SJCRH30 (cell line): Measurements from ENCODE around the gene TOMM6. TPM values are rescaled to one million over a fixed set of nuclear protein-coding genes. Genes with fewer than 3 reads are reported as not detected.
"Not testable (repeated sequence)": the region's sequence is repeated elsewhere in the genome, so short reads cannot be mapped to it uniquely, and the experiment has no call there.

ENCODE experiments used
- DNase-seq, 2 experiments: peaks; one replicate each; pipeline ENCODE4 v3.0.0-alpha.2; 2015 to 2020
- H3K27ac ChIP-seq: fragments of 250-450 bp; sonication (Bioruptor Pico); 2 replicates; pipeline ENCODE4 v1.5.1; 2020; ENCODE audit warnings: mild to moderate bottlenecking, moderate library complexity
- H3K27me3 ChIP-seq: fragments of 250-450 bp; sonication (Bioruptor Pico); 2 replicates; pipeline ENCODE4 v1.5.1; 2020; ENCODE audit warnings: mild to moderate bottlenecking, moderate library complexity
- H3K36me3 ChIP-seq: fragments of 250-450 bp; sonication (Bioruptor Pico); 2 replicates; pipeline ENCODE4 v1.5.1; 2020; ENCODE audit warnings: mild to moderate bottlenecking, moderate library complexity
- H3K4me1 ChIP-seq: fragments of 250-450 bp; sonication (Bioruptor Pico); 2 replicates; pipeline ENCODE4 v1.5.1; 2020; ENCODE audit warnings: mild to moderate bottlenecking, moderate library complexity
- H3K4me3 ChIP-seq: fragments of 250-450 bp; sonication (Bioruptor Pico); 2 replicates; pipeline ENCODE4 v1.5.1; 2020; ENCODE audit warnings: mild to moderate bottlenecking, moderate library complexity
- H3K9me3 ChIP-seq: fragments of 250-450 bp; sonication (Bioruptor Pico); replicated peaks from 2 replicates; pipeline ENCODE4 v1.5.1; 2020; ENCODE audit warnings: mild to moderate bottlenecking, moderate library complexity
- total RNA-seq: library from RNA; depleted of rRNA; stranded (reverse); fragments of >200 nt; shearing (Covaris generic); gene quantifications from 2 replicates; pipeline ENCODE4 v1.2.3, GENCODE V29; 2014

Gene TOMM6
- total RNA-seq, 1 experiment from 2014 or later, result 194 TPM

GRCh38 chr6:41757271-41757670 is 30.2 kb upstream of the TOMM6 start:
- Histone ChIP-seq H3K27me3 (no peaks in the 10 kb centered on the region), H3K27ac (no peak overlapping the region), H3K9me3 (no peaks in the 10 kb centered on the region), H3K4me3 (no peak overlapping the region), H3K4me1 (peaks cover 12% of the 10 kb centered on the region), H3K36me3 (no peaks in the 10 kb centered on the region)
- peak; percentile 65 to 71 for DNase-seq

- no peak overlapping the region for H3K27ac ChIP-seq
- no peak overlapping the region for H3K4me3 ChIP-seq
- no peaks in the 10 kb centered on the region for H3K27me3 ChIP-seq
- DNase-seq, result no peak
- H3K9me3 ChIP-seq, result no peaks in the 10 kb centered on the region
- no peaks in the 10 kb centered on the region for H3K36me3 ChIP-seq
- peaks cover 12% of the 10 kb centered on the region for H3K4me1 ChIP-seq
Observed at GRCh38 chr6:41757931-41758640, 29.4 kb upstream of the TOMM6 start.

GRCh38 chr6:41758641-41759035 is 28.9 kb upstream of the TOMM6 start:
- H3K9me3 ChIP-seq, result no peaks in the 10 kb centered on the region
- no peak overlapping the region for H3K27ac ChIP-seq
- H3K4me3 ChIP-seq, result no peak overlapping the region
- H3K36me3 ChIP-seq, result no peaks in the 10 kb centered on the region
- peaks cover 15% of the 10 kb centered on the region for H3K4me1 ChIP-seq
- H3K27me3 ChIP-seq, result no peaks in the 10 kb centered on the region
- DNase-seq, result no peak

- Histone ChIP-seq H3K36me3 (no peaks in the 10 kb centered on the region), H3K27ac (no peak overlapping the region), H3K4me3 (no peak overlapping the region), H3K27me3 (no peaks in the 10 kb centered on the region), H3K4me1 (peaks cover 15% of the 10 kb centered on the region), H3K9me3 (no peaks in the 10 kb centered on the region)
- DNase-seq, result no peak
Observed at GRCh38 chr6:41759106-41759904, 28.2 kb upstream of the TOMM6 start.

GRCh38 chr6:41759905-41760579 is 27.5 kb upstream of the TOMM6 start:
- Histone ChIP-seq H3K36me3 (no peaks in the 10 kb centered on the region), H3K27me3 (no peaks in the 10 kb centered on the region), H3K4me3 (no peak overlapping the region), H3K27ac (no peak overlapping the region), H3K4me1 (peaks cover 15% of the 10 kb centered on the region), H3K9me3 (no peaks in the 10 kb centered on the region)
- DNase-seq, result no peak

GRCh38 chr6:41763470-41763869 is 24.0 kb upstream of the TOMM6 start:
- peaks cover 21% of the 10 kb centered on the region for H3K4me1 ChIP-seq
- H3K27me3 ChIP-seq, result no peaks in the 10 kb centered on the region
- no peak overlapping the region for H3K27ac ChIP-seq
- no peaks in the 10 kb centered on the region for H3K9me3 ChIP-seq
- no peak overlapping the region for H3K4me3 ChIP-seq
- no peaks in the 10 kb centered on the region for H3K36me3 ChIP-seq
- DNase-seq, result peak in 1 of 2 experiments; percentile 15

GRCh38 chr6:41766043-41766664 is 21.3 kb upstream of the TOMM6 start:
- not testable (repeated sequence) for H3K36me3 ChIP-seq

GRCh38 chr6:41767112-41767833 is 20.2 kb upstream of the TOMM6 start:
- Histone ChIP-seq H3K9me3 (no peaks in the 10 kb centered on the region), H3K4me3 (no peak overlapping the region), H3K27me3 (no peaks in the 10 kb centered on the region), H3K36me3 (no peaks in the 10 kb centered on the region), H3K4me1 (peaks cover 24% of the 10 kb centered on the region), H3K27ac (no peak overlapping the region; the same call in 1 of the 2 replicates)
- peak; percentile 78 to 89 for DNase-seq

More at GRCh38 chr6:41766043-41766664, 21.3 kb upstream of the TOMM6 start:
- H3K4me3 ChIP-seq, H3K27ac ChIP-seq, H3K9me3 ChIP-seq, H3K27me3 ChIP-seq, DNase-seq: not testable (repeated sequence)
- H3K4me1 ChIP-seq, result peaks cover 24% of the 10 kb centered on the region

GRCh38 chr6:41768545-41769308 is 18.8 kb upstream of the TOMM6 start:
- H3K27me3 ChIP-seq, result no peaks in the 10 kb centered on the region
- no peak overlapping the region for H3K27ac ChIP-seq
- peaks cover 21% of the 10 kb centered on the region for H3K4me1 ChIP-seq
- no peak overlapping the region for H3K4me3 ChIP-seq
- H3K9me3 ChIP-seq, result no peaks in the 10 kb centered on the region
- peak; percentile 20 to 25 for DNase-seq
- H3K36me3 ChIP-seq, result no peaks in the 10 kb centered on the region

GRCh38 chr6:41769376-41769775 is 18.1 kb upstream of the TOMM6 start:
- Histone ChIP-seq H3K9me3 (no peaks in the 10 kb centered on the region), H3K27me3 (no peaks in the 10 kb centered on the region), H3K36me3 (no peaks in the 10 kb centered on the region), H3K27ac (no peak overlapping the region), H3K4me3 (no peak overlapping the region), H3K4me1 (peaks cover 21% of the 10 kb centered on the region)
- no peak for DNase-seq

- H3K27me3 ChIP-seq, result no peaks in the 10 kb centered on the region
- no peaks in the 10 kb centered on the region for H3K36me3 ChIP-seq
- H3K4me1 ChIP-seq, result peaks cover 21% of the 10 kb centered on the region
- no peak overlapping the region for H3K4me3 ChIP-seq
- no peaks in the 10 kb centered on the region for H3K9me3 ChIP-seq
- DNase-seq, result no peak
- no peak overlapping the region for H3K27ac ChIP-seq
Observed at GRCh38 chr6:41770381-41771057, 17.0 kb upstream of the TOMM6 start.

GRCh38 chr6:41771058-41771983 is 16.2 kb upstream of the TOMM6 start:
- no peaks in the 10 kb centered on the region for H3K9me3 ChIP-seq
- peaks cover 21% of the 10 kb centered on the region for H3K4me1 ChIP-seq
- DNase-seq, result no peak
- H3K27me3 ChIP-seq, result no peaks in the 10 kb centered on the region
- H3K27ac ChIP-seq, result no peak overlapping the region
- H3K4me3 ChIP-seq, result no peak overlapping the region
- no peaks in the 10 kb centered on the region for H3K36me3 ChIP-seq
